GM12878 (cell line): ENCODE results near the gene TARDBP. TPM values are rescaled to one million over a fixed set of nuclear protein-coding genes. Genes with fewer than 3 reads are reported as not detected.

Source experiments
- ATAC-seq: fragments of 200-7000 bp; cut with Tn5 transposase; 3 replicates; pipeline ENCODE4 v1.9.1; 2020; ENCODE audit warnings: mild to moderate bottlenecking, moderate library complexity
- BruUV-seq: library from RNA; stranded (reverse); fragments of 400-500 nt; replicated peaks from 2 replicates; lab custom pipeline; 2021; lab: Mats Ljungman, UMichigan
- CTCF ChIA-PET: fragments of 300-600 bp; sonication (Branson Sonifier 250); formaldehyde crosslinking; extraction: SDS; loops from one replicate; lab custom pipeline; 2021; ENCODE audit warnings: inconsistent platforms; lab: Yijun Ruan, JAX
- POLR2A ChIA-PET: fragments of 350-600 bp; formaldehyde crosslinking; extraction: SDS; loops from one replicate; lab custom pipeline; 2021; ENCODE audit warnings: inconsistent platforms; lab: Charles Lee
- RAD21 ChIA-PET: fragments of 300-600 bp; sonication (Branson Sonifier 250); formaldehyde crosslinking; loops from one replicate; lab custom pipeline; 2023; ENCODE audit warnings: antibody characterized with exemption; ENCODE audit not compliant: unreplicated experiment; lab: Charles Lee
- SMC1A ChIA-PET: fragments of 300-600 bp; sonication (Branson Sonifier 250); formaldehyde crosslinking; loops from one replicate; lab custom pipeline; 2023; ENCODE audit not compliant: unreplicated experiment, uncharacterized antibody; lab: Charles Lee
- DNase-seq: peaks from one replicate; pipeline ENCODE4 v3.0.0-alpha.2; 2011; ENCODE audit warnings: low read depth, low spot score
- FAIRE-seq: peaks from 3 replicates; lab custom pipeline; 2011; peaks lifted over from hg19 to GRCh38; lab: Jason Lieb, UNC
- H2AFZ ChIP-seq: 2 replicates; pipeline ENCODE4 v1.6.0; 2011; ENCODE audit warnings: low read depth, low read length, control low read depth; ENCODE audit not compliant: control insufficient read depth
- H3K27ac ChIP-seq: 2 replicates; pipeline ENCODE4 v1.5.1; 2011; ENCODE audit warnings: control low read depth; ENCODE audit not compliant: control insufficient read depth, insufficient read depth
- H3K27me3 ChIP-seq, 2 experiments: replicated peaks in 1 of 2; 2 replicates each; pipeline versions ENCODE4 v1.6.0 to v1.6.1; 2011; ENCODE audit warnings: low read length in 1 of 2; ENCODE audit not compliant: control insufficient read depth in 2 of 2, insufficient read depth in 2 of 2
- H3K36me3 ChIP-seq, 2 experiments: 2 replicates each; pipeline ENCODE4 v1.5.1; 2011; ENCODE audit warnings: low read length in 1 of 2; ENCODE audit not compliant: control insufficient read depth in 2 of 2, insufficient read depth in 2 of 2
- H3K4me1 ChIP-seq: 2 replicates; pipeline ENCODE4 v1.6.1; 2011; ENCODE audit warnings: mild to moderate bottlenecking, low read length, moderate library complexity, mixed read lengths; ENCODE audit not compliant: control insufficient read depth, insufficient read depth
- H3K4me2 ChIP-seq: 2 replicates; pipeline ENCODE4 v1.6.0; 2011; ENCODE audit warnings: control low read depth; ENCODE audit not compliant: control insufficient read depth, insufficient read depth
- H3K4me3 ChIP-seq: fragments of 200-600 bp; sonication (generic); 2 replicates; pipeline ENCODE4 v1.5.1; 2016
- H3K79me2 ChIP-seq: 2 replicates; pipeline ENCODE4 v1.6.0; 2011; ENCODE audit warnings: low read length; ENCODE audit not compliant: control insufficient read depth, insufficient read depth
- H3K9ac ChIP-seq: 2 replicates; pipeline ENCODE4 v1.8.0; 2011; ENCODE audit warnings: low read length, control low read depth, mixed read lengths; ENCODE audit not compliant: control insufficient read depth, insufficient read depth
- H3K9me3 ChIP-seq: replicated peaks from 3 replicates; pipeline ENCODE4 v1.5.1; 2011; ENCODE audit warnings: mild to moderate bottlenecking, low read length; ENCODE audit not compliant: control insufficient read depth, insufficient read depth
- H4K20me1 ChIP-seq: 2 replicates; pipeline ENCODE4 v1.6.0; 2011; ENCODE audit not compliant: control insufficient read depth, insufficient read depth
- BCL11A ChIP-seq: IDR thresholded peaks from 2 replicates; pipeline ENCODE4 v1.6.1; 2011; ENCODE audit warnings: low read depth, low read length
- BCL3 ChIP-seq: IDR thresholded peaks from 2 replicates; pipeline ENCODE4 v1.6.1; 2011; ENCODE audit warnings: borderline replicate concordance, low read depth, mild to moderate bottlenecking, moderate library complexity, low read length; ENCODE audit not compliant: insufficient read depth, poor library complexity, severe bottlenecking
- CBFB ChIP-seq: IDR thresholded peaks from 2 replicates; pipeline ENCODE4 v1.6.1; 2016; ENCODE audit warnings: antibody characterized with exemption, low read depth
- CHD2 ChIP-seq: IDR thresholded peaks from 2 replicates; pipeline ENCODE4 v1.6.1; 2011; ENCODE audit warnings: low read depth, low read length, improper control_type of control experiment, borderline replicate concordance
- DPF2 ChIP-seq: fragments of 450-650 bp; IDR thresholded peaks from 2 replicates; pipeline ENCODE4 v1.6.1; 2017; ENCODE audit warnings: mild to moderate bottlenecking
- GATAD2B ChIP-seq: fragments of 450-650 bp; conservative IDR thresholded peaks from 2 replicates; pipeline ENCODE4 v1.6.1; 2017; ENCODE audit warnings: low read depth, mild to moderate bottlenecking, moderate library complexity
- HDGF ChIP-seq: fragments of 450-650 bp; IDR thresholded peaks from 2 replicates; pipeline ENCODE4 v1.6.1; 2016; ENCODE audit warnings: antibody characterized with exemption
- IKZF1 ChIP-seq: fragments of 450-650 bp; conservative IDR thresholded peaks from 2 replicates; pipeline ENCODE4 v1.6.1; 2017; ENCODE audit warnings: antibody characterized with exemption, mild to moderate bottlenecking
- IRF3 ChIP-seq: fragments of 450-650 bp; IDR thresholded peaks from 2 replicates; pipeline ENCODE4 v1.6.1; 2014; ENCODE audit warnings: mild to moderate bottlenecking
- IRF5 ChIP-seq: fragments of 450-650 bp; IDR thresholded peaks from 2 replicates; pipeline ENCODE4 v1.6.1; 2017; ENCODE audit warnings: borderline replicate concordance
- MTA2 ChIP-seq: fragments of 450-650 bp; IDR thresholded peaks from 2 replicates; pipeline ENCODE4 v1.6.1; 2016; ENCODE audit warnings: low read depth, mild to moderate bottlenecking, moderate library complexity
- NFYB ChIP-seq: IDR thresholded peaks from 2 replicates; pipeline ENCODE4 v1.6.1; 2011; ENCODE audit warnings: low read depth, mild to moderate bottlenecking, low read length, improper control_type of control experiment, moderate library complexity; ENCODE audit not compliant: insufficient read depth
- NR2C2 ChIP-seq: IDR thresholded peaks from 2 replicates; pipeline ENCODE4 v1.6.1; 2011; ENCODE audit warnings: borderline replicate concordance, low read depth; ENCODE audit not compliant: control insufficient read depth, insufficient read length
- SIX5 ChIP-seq: IDR thresholded peaks from 2 replicates; pipeline ENCODE4 v1.6.1; 2011; ENCODE audit warnings: mild to moderate bottlenecking, low read depth, low read length, moderate library complexity; ENCODE audit not compliant: severe bottlenecking
- SPI1 ChIP-seq: IDR thresholded peaks from 2 replicates; pipeline ENCODE4 v1.6.1; 2011; ENCODE audit warnings: low read depth, mild to moderate bottlenecking, low read length, moderate library complexity, borderline replicate concordance; ENCODE audit not compliant: insufficient read depth
- ZNF217 ChIP-seq: fragments of 450-650 bp; IDR thresholded peaks from 2 replicates; pipeline ENCODE4 v1.6.1; 2017; ENCODE audit warnings: antibody characterized with exemption, mild to moderate bottlenecking
- WGBS: methylation state at CpG from one replicate; pipeline ENCODE4 v1.1.6; 2016; ENCODE audit warnings: low lambda C conversion rate; ENCODE audit not compliant: insufficient replicate concordance, insufficient coverage; ENCODE audit errors: missing lambda C conversion rate; 5-methylcytosine and 5-hydroxymethylcytosine counted together
- in situ Hi-C: fragments of 300-500 bp; cut with MboI; formaldehyde crosslinking; loops from 9 replicates; pipeline ENCODE4 v1.14.3; 2018; ENCODE audit warnings: mixed read lengths
- intact Hi-C: fragments of 100-400 bp; cut with micrococcal nuclease; formaldehyde crosslinking; loops from one replicate; pipeline ENCODE4 v1.14.2; 2022; ENCODE audit not compliant: unreplicated experiment
- polyA plus RNA-seq, 11 experiments: library from polyadenylated mRNA; depleted of rRNA in 4 of 11; unstranded in 6 of 11; stranded (reverse) in 5 of 11; fragments of >200 nt; fragmentation: Nextera tagmentation in 4 of 11; fragmentation: Illumina TruSeq in 1 of 11; extraction: Ambion mirVana in 4 of 11; extraction: Trizol in 1 of 11; gene quantifications; 1 replicate in 1 of 11; 2 replicates in 10 of 11; pipeline versions ENCODE4 v1.2.1 to v1.2.3, GENCODE V29; 2011 to 2016; ENCODE audit warnings: inconsistent platforms in 2 of 11, missing spikeins in 2 of 11, low read depth in 1 of 11
- total RNA-seq, 4 experiments: library from RNA; depleted of rRNA in 3 of 4; stranded (reverse); fragments of >200 nt in 3 of 4; fragmentation: Illumina TruSeq in 1 of 4; extraction: Trizol in 1 of 4; gene quantifications; 2 replicates each; pipeline versions ENCODE4 v1.2.1 to v1.2.3, GENCODE V29; 2013 to 2021
- TF ChIP-seq, protein P1 (sequence below): IDR thresholded peaks from 2 replicates; pipeline ENCODE4 v1.6.1; 2011; ENCODE audit warnings: borderline replicate concordance, low read depth, mild to moderate bottlenecking, moderate library complexity, mixed read lengths, low read length; ENCODE audit not compliant: insufficient read depth; ENCODE audit errors: extremely low read length

TARDBP gene
- total and polyA plus RNA-seq, 10 of the 15 experiments (the other 5 are each of a cell fraction or from before 2014, with no cell fraction given) = 55.6 to 318 (median 192) TPM

- in situ Hi-C loops (no loop called here), intact Hi-C loops (loop anchor here (1.0 kb wide), 3 partner anchors 21 to 475 kb away; partner anchors contain the start of gene TARDBP)
- Histone ChIP-seq H3K27me3 (no peaks in the 10 kb centered on the region), H3K27ac (peak overlapping the region; percentile 92), H3K4me3 (peak overlapping the region; percentile 2; the same call in 1 of the 2 replicates), H3K4me1 (peaks cover 39% of the 10 kb centered on the region), H2AFZ (peak overlapping the region; percentile 55), H3K36me3 (no peaks in the 10 kb centered on the region), H3K9me3 (no peaks in the 10 kb centered on the region), H3K79me2 (no peaks in the 10 kb centered on the region), H4K20me1 (no peaks in the 10 kb centered on the region), H3K4me2 (peak overlapping the region; percentile 90), H3K9ac (peak overlapping the region; percentile 28; the same call in 1 of the 2 replicates)
- ChIA-PET CTCF (interaction anchor here (0.7 to 2.3 kb wide), 10 partner anchors 9 to 1635 kb away, joined by 3 to 40 read pairs (median 6); no protein-coding TSS in a partner anchor), POLR2A (interaction anchor here (0.6 to 3.5 kb wide), 8 partner anchors 12 to 1332 kb away, joined by 3 to 41 read pairs (median 4); no protein-coding TSS in a partner anchor), SMC1A (interaction anchor here (0.9 to 4.2 kb wide), 8 partner anchors 10 to 52 kb away, joined by 3 to 118 read pairs (median 5); partner anchors contain the start of gene TARDBP), RAD21 (interaction anchor here (0.6 to 3.0 kb wide), 7 partner anchors 11 to 475 kb away, joined by 3 to 89 read pairs (median 4); partner anchors contain the start of gene TARDBP)
- FAIRE-seq (no peak), ATAC-seq (peak; percentile 64), DNase-seq (peak; percentile 61)
- no TSS peak for BruUV-seq
- 1% methylated on average over 7 of the region's 7 CpGs for WGBS
- no peak for TF ChIP-seq CHD2
- no peak; the same call in 1 of the 2 replicates for TF ChIP-seq DPF2
- no peak for TF ChIP-seq BCL3
- TF ChIP-seq GATAD2B = no peak; the same call in none of the 2 replicates
- TF ChIP-seq IRF5 = no peak
- TF ChIP-seq BCL11A = 0 out of 2 replicates have a peak, but pooled peaks have one; percentile 11
- TF ChIP-seq, protein P1, sequence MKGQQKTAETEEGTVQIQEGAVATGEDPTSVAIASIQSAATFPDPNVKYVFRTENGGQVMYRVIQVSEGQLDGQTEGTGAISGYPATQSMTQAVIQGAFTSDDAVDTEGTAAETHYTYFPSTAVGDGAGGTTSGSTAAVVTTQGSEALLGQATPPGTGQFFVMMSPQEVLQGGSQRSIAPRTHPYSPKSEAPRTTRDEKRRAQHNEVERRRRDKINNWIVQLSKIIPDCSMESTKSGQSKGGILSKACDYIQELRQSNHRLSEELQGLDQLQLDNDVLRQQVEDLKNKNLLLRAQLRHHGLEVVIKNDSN = no peak
- peak; percentile 61 for TF ChIP-seq MTA2
- no peak for TF ChIP-seq CBFB
- no peak for TF ChIP-seq ZNF217
- TF ChIP-seq HDGF = no peak
- no peak for TF ChIP-seq SPI1
- TF ChIP-seq IKZF1 = peak; percentile 84
- TF ChIP-seq NFYB = no peak
- TF ChIP-seq NR2C2 = no peak
- no peak for TF ChIP-seq IRF3
- TF ChIP-seq SIX5 = no peak
These were observed 25.9 kb upstream of the TARDBP start for GRCh38 chr1:10986525-10986890.
